HT-29 (cell line): ENCODE data around the gene PMCH. TPM values are rescaled to one million over a fixed set of nuclear protein-coding genes. Genes with fewer than 3 reads are reported as not detected.

Experiments used
- small RNA-seq: library from RNA; depleted of rRNA; stranded (forward); fragments of <200 nt; gene quantifications from one replicate; pipeline ENCODE3, GENCODE V24; 2014
- total RNA-seq: library from RNA; depleted of rRNA; stranded (reverse); fragments of >200 nt; shearing (Covaris generic); gene quantifications from 2 replicates; pipeline ENCODE4 v1.2.3, GENCODE V29; 2014; rRNA removed

The PMCH gene
- total RNA-seq, 1 experiment from 2014 or later, result not detected

Small RNA genes lying within 50 kb of the gene (small RNA-seq; reads per million reads assigned to genes)
- not detected for gene RN7SL793P

Other genes starting within 250 kb of the PMCH start
- gene WASHC3, start 135.8 kb downstream of the PMCH start, total RNA-seq, result 15.2 and 19.3 TPM in 2 replicates
- 22.7 and 25.0 TPM in 2 replicates for gene NUP37, start 77.7 kb downstream of the PMCH start, total RNA-seq
- 11.5 and 13.0 TPM in 2 replicates for gene PARPBP, start 77.7 kb downstream of the PMCH start, total RNA-seq